B cell (primary cell): ENCODE data around the gene PM20D2. TPM values are rescaled to one million over a fixed set of nuclear protein-coding genes. Genes with fewer than 3 reads are reported as not detected.

Experiments
- ATAC-seq: fragments of 200-7000 bp; cut with Tn5 transposase; one replicate; pipeline ENCODE4 v1.10.0; 2021; ENCODE audit warnings: low read depth, mild to moderate bottlenecking, moderate number of reproducible peaks, moderate library complexity
- CTCF ChIA-PET: fragments of 350-600 bp; sonication (Branson Sonifier 250); formaldehyde crosslinking; loops from one replicate; lab custom pipeline; 2021; ENCODE audit warnings: antibody characterized with exemption, inconsistent platforms; lab: Charles Lee
- POLR2A ChIA-PET: fragments of 350-600 bp; sonication (Branson Sonifier 250); formaldehyde crosslinking; loops from one replicate; lab custom pipeline; 2021; ENCODE audit warnings: antibody characterized with exemption; lab: Charles Lee
- DNase-seq: peaks from one replicate; pipeline ENCODE4 v3.0.0; 2013
- H2AFZ ChIP-seq: 2 replicates; pipeline ENCODE4 v1.6.1; 2012; ENCODE audit warnings: mild to moderate bottlenecking, low read depth, low read length; ENCODE audit not compliant: insufficient read depth, poor library complexity, severe bottlenecking
- H3K27ac ChIP-seq, 2 donors: 1 replicate in 1 of 2; 2 replicates in 1 of 2; pipeline ENCODE4 v1.5.1; 2012 to 2013; ENCODE audit warnings: low read length in 2 of 2, mild to moderate bottlenecking in 2 of 2, moderate library complexity in 1 of 2
- H3K27me3 ChIP-seq, 4 experiments: fragments of 200-600 bp in 1 of 4; sonication (generic) in 1 of 4; replicated peaks in 1 of 4; 1 replicate in 2 of 4; 2 replicates in 2 of 4; pipeline versions ENCODE4 v1.6.1 to v1.7.0; 2013 to 2016; ENCODE audit warnings: low read length in 3 of 4, mild to moderate bottlenecking in 2 of 4, mixed read lengths in 1 of 4, moderate library complexity in 1 of 4; ENCODE audit not compliant: insufficient read depth in 4 of 4, control insufficient read depth in 3 of 4; ENCODE audit errors: control extremely low read depth in 1 of 4
- H3K36me3 ChIP-seq, 2 experiments: replicated peaks in 1 of 2; 1 replicate in 1 of 2; 2 replicates in 1 of 2; pipeline versions ENCODE4 v1.6.1 to v1.7.1; 2013; ENCODE audit warnings: low read length in 1 of 2; ENCODE audit not compliant: insufficient read depth in 2 of 2, control insufficient read depth in 1 of 2; ENCODE audit errors: control extremely low read depth in 1 of 2, extremely low read depth in 1 of 2
- H3K4me1 ChIP-seq, 2 donors: fragments of 200-600 bp in 1 of 2; sonication (generic) in 1 of 2; 1 replicate in 1 of 2; 2 replicates in 1 of 2; pipeline versions ENCODE4 v1.5.1 to v1.6.1; 2013 to 2017; ENCODE audit warnings: low read length in 2 of 2; ENCODE audit not compliant: control insufficient read depth in 2 of 2, insufficient read depth in 2 of 2
- H3K4me2 ChIP-seq: replicated peaks from 2 replicates; pipeline ENCODE3; 2012; ENCODE audit warnings: mild to moderate bottlenecking, low read depth, low read length; ENCODE audit not compliant: poor library complexity, severe bottlenecking
- H3K4me3 ChIP-seq, 5 experiments: fragments of 200-600 bp in 1 of 5; sonication (generic) in 1 of 5; 1 replicate in 3 of 5; 2 replicates in 2 of 5; pipeline versions ENCODE4 v1.5.1 to v1.7.0; 2011 to 2016; ENCODE audit warnings: low read length in 4 of 5, mild to moderate bottlenecking in 4 of 5, low read depth in 2 of 5, control low read depth in 1 of 5, moderate library complexity in 1 of 5; ENCODE audit not compliant: insufficient read depth in 1 of 5; ENCODE audit errors: control extremely low read depth in 1 of 5, extremely low read depth in 1 of 5
- H3K79me2 ChIP-seq: fragments of 200-600 bp; sonication (generic); one replicate; pipeline ENCODE4 v1.6.0; 2016; ENCODE audit warnings: low read length; ENCODE audit not compliant: control insufficient read depth, insufficient read depth
- H3K9ac ChIP-seq: fragments of 200-600 bp; sonication (generic); 2 replicates; pipeline ENCODE4 v1.6.1; 2017; ENCODE audit warnings: mild to moderate bottlenecking, low read length, moderate library complexity
- H3K9me3 ChIP-seq, 3 donors: one replicate each; pipeline versions ENCODE4 v1.6.1 to v1.7.1; 2013; ENCODE audit warnings: low read length in 2 of 3; ENCODE audit not compliant: control insufficient read depth in 2 of 3, insufficient read depth in 1 of 3; ENCODE audit errors: control extremely low read depth in 1 of 3
- H4K20me1 ChIP-seq: 2 replicates; pipeline ENCODE4 v1.6.0; 2012; ENCODE audit warnings: mild to moderate bottlenecking, low read length; ENCODE audit not compliant: insufficient read depth, control insufficient read depth, poor library complexity, severe bottlenecking
- H3K27ac Mint-ChIP-seq: one replicate; pipeline ENCODE4 v1.8.0; 2021; ENCODE audit warnings: mixed read lengths
- H3K27me3 Mint-ChIP-seq: one replicate; pipeline ENCODE4 v1.8.0; 2021; ENCODE audit warnings: mixed read lengths
- H3K4me1 Mint-ChIP-seq: one replicate; pipeline ENCODE4 v1.8.0; 2021; ENCODE audit warnings: mixed read lengths
- H3K4me3 Mint-ChIP-seq: one replicate; pipeline ENCODE4 v1.8.0; 2021; ENCODE audit warnings: mixed read lengths
- H3K9me3 Mint-ChIP-seq: one replicate; pipeline ENCODE4 v1.8.0; 2022; ENCODE audit warnings: mixed read lengths; ENCODE audit not compliant: insufficient read depth
- CTCF ChIP-seq: fragments of 200-600 bp; IDR thresholded peaks from one replicate; pipeline ENCODE4 v1.8.0; 2022; ENCODE audit warnings: antibody characterized with exemption, mild to moderate bottlenecking
- EZH2 ChIP-seq: IDR thresholded peaks from 2 replicates; pipeline ENCODE4 v1.6.1; 2012; ENCODE audit warnings: borderline replicate concordance, low read depth, mild to moderate bottlenecking, moderate library complexity, low read length; ENCODE audit not compliant: insufficient read depth, poor library complexity, severe bottlenecking
- WGBS: methylation state at CpG from one replicate; pipeline ENCODE4 v1.1.5; 2013; ENCODE audit warnings: missing lambda C conversion rate; ENCODE audit not compliant: insufficient coverage; 5-methylcytosine and 5-hydroxymethylcytosine counted together
- intact Hi-C: fragments of 100-400 bp; cut with micrococcal nuclease; formaldehyde crosslinking; loops from one replicate; pipeline ENCODE4 v1.10.0; 2022
- polyA plus RNA-seq: library from polyadenylated mRNA; depleted of rRNA; stranded (reverse); fragments of >200 nt; gene quantifications from 2 replicates; pipeline ENCODE4 v1.2.3, GENCODE V29; 2012
- total RNA-seq, 2 donors: library from RNA; stranded (reverse); fragments of 120-200 nt in 1 of 2; gene quantifications; 1 replicate in 1 of 2; 2 replicates in 1 of 2; pipeline versions ENCODE4 v1.2.3 to v1.2.4, GENCODE V29; 2013 to 2022

The PM20D2 gene
- total and polyA plus RNA-seq, 2 donors (not counting 1 experiment from before 2014, with no cell fraction given): 7.4 to 16.4 TPM

- Histone ChIP-seq H3K9ac (no peak overlapping the region), H3K79me2 (no peaks in the 10 kb centered on the region), H4K20me1 (no peaks in the 10 kb centered on the region), H3K9me3 (no peaks in the 10 kb centered on the region), H3K4me1 (no peaks in the 10 kb centered on the region), H3K4me3 (no peak overlapping the region), H3K27ac (no peak overlapping the region), H3K27me3 (no peaks in the 10 kb centered on the region), H3K4me2 (no peak overlapping the region), H3K36me3 (no peaks in the 10 kb centered on the region), H2AFZ (no peak overlapping the region)
- TF ChIP-seq CTCF (no peak), EZH2 (no peak)
- Mint-ChIP-seq H3K27me3 (peaks cover 5% of the 10 kb centered on the region), H3K27ac (no peak overlapping the region), H3K4me3 (no peak overlapping the region), H3K9me3 (no peaks in the 10 kb centered on the region), H3K4me1 (no peaks in the 10 kb centered on the region)
- ChIA-PET CTCF (interaction anchor here (0.8 kb wide), 1 partner anchor 8 kb away, joined by 3 read pairs; no protein-coding TSS in a partner anchor), POLR2A (no interaction called here)
- WGBS: 86% methylated on average over 2 of the region's 4 CpGs
- intact Hi-C loops: no loop called here
- ATAC-seq (no peak), DNase-seq (no peak)
These were observed 60.0 kb downstream of the PM20D2 start for GRCh38 chr6:89205819-89206218.

GRCh38 chr6:89208551-89208950 is 62.7 kb downstream of the PM20D2 start:
- TF ChIP-seq CTCF (no peak), EZH2 (no peak)
- no peak for ATAC-seq
- H3K36me3 ChIP-seq: no peaks in the 10 kb centered on the region
- WGBS: 92% methylated on average over 4 of the region's 4 CpGs
- no peak overlapping the region for H3K9ac ChIP-seq
- DNase-seq: no peak
- H3K4me1 Mint-ChIP-seq: no peaks in the 10 kb centered on the region
- ChIA-PET CTCF (no interaction called here), POLR2A (no interaction called here)
- no peak overlapping the region for H3K27ac Mint-ChIP-seq
- H3K4me1 ChIP-seq: no peaks in the 10 kb centered on the region
- H3K4me2 ChIP-seq: no peak overlapping the region
- no peak overlapping the region for H3K4me3 Mint-ChIP-seq
- no peak overlapping the region for H2AFZ ChIP-seq
- intact Hi-C loops: no loop called here
- H3K27ac ChIP-seq: no peak overlapping the region
- H3K4me3 ChIP-seq: no peak overlapping the region
- H3K79me2 ChIP-seq: no peaks in the 10 kb centered on the region
- H3K9me3 Mint-ChIP-seq: no peaks in the 10 kb centered on the region
- H3K27me3 ChIP-seq: peaks cover 0 to 6% (median 0%) of the 10 kb centered on the region in 4 experiments
- peaks cover 18% of the 10 kb centered on the region for H3K27me3 Mint-ChIP-seq
- H4K20me1 ChIP-seq: no peaks in the 10 kb centered on the region
- peaks cover 0 to 2% (median 0%) of the 10 kb centered on the region in 3 donors for H3K9me3 ChIP-seq
